NK-92 (cell line): ENCODE results near the gene CDT1.

Experiments
- DNase-seq: peaks from one replicate; lab custom pipeline; 2025; ENCODE audit not compliant: unreplicated experiment; lab: John Stamatoyannopoulos, UW

CDT1 gene

GRCh38 chr16:88804173-88804551 is 573 bp downstream of the CDT1 start:
- no peak for DNase-seq

DNA sequence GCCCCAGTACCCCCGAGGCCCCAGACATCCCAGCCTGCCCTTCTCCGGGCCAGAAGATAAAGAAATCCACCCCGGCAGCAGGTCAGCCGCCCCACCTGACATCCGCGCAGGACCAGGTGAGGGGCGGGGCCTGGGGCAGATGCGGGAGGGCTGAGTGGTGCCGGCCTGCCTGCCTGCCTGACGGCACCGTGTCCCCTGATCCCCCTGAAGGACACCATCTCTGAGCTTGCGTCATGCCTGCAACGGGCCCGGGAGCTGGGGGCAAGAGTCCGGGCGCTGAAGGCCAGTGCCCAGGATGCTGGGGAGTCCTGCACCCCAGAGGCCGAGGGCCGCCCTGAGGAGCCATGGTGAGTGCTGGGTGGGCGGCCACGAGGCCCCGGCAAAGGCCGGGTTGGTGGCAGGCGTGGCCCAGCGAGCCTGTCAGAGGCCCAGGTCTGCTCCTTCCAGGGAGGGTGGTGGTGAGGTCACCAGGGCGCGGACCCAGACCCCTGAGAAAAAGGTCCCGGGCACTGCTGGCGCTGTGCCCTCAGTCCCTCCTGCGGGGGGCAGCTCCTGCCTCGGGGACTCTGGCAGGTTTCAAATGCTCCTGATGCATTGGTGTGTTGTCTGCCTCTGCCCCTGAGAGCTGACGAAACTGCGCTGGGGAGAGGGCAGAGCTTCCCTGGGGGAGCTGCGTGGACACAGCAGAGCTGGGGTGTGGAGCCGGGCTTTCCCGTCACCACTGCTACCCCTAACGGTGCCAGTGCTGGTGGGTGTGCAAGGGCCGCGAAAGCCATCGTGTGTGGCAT is 1.2 kb downstream of the CDT1 start:
- DNase-seq: no peak

GRCh38 chr16:88805340-88805715 is 1.7 kb downstream of the CDT1 start:
- no peak for DNase-seq

GRCh38 chr16:88805887-88806393 is 2.4 kb downstream of the CDT1 start:
- DNase-seq: no peak

GRCh38 chr16:88806491-88807111 is 3.0 kb downstream of the CDT1 start:
- no peak for DNase-seq

DNA sequence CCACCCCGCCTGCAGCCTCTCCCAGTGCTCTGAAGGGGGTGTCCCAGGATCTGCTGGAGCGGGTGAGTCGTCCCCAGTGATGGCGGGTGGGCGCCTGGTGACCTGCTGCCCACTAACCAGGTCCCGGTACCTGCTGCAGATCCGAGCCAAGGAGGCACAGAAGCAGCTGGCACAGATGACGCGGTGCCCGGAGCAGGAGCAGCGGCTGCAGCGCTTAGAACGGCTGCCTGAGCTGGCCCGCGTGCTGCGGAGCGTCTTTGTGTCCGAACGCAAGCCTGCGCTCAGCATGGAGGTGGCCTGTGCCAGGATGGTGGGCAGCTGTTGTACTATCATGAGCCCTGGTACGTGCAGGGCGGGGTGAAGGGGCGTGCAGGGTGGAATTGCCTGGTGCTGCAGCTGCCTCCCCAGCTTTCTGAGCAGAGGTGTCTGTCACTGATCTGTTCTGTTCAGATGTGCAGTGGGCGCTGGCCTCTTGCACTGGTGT is 3.6 kb downstream of the CDT1 start:
- DNase-seq: no peak

- no peak for DNase-seq
Measured at GRCh38 chr16:88807626-88808453, 4.3 kb downstream of the CDT1 start.

- DNase-seq: no peak
Measured at GRCh38 chr16:88809068-88809675, 5.6 kb downstream of the CDT1 start.

- no peak for DNase-seq
Measured at GRCh38 chr16:88809676-88810165, 6.1 kb downstream of the CDT1 start.

GRCh38 chr16:88810166-88810911 is 6.8 kb downstream of the CDT1 start:
- DNase-seq: no peak

DNA sequence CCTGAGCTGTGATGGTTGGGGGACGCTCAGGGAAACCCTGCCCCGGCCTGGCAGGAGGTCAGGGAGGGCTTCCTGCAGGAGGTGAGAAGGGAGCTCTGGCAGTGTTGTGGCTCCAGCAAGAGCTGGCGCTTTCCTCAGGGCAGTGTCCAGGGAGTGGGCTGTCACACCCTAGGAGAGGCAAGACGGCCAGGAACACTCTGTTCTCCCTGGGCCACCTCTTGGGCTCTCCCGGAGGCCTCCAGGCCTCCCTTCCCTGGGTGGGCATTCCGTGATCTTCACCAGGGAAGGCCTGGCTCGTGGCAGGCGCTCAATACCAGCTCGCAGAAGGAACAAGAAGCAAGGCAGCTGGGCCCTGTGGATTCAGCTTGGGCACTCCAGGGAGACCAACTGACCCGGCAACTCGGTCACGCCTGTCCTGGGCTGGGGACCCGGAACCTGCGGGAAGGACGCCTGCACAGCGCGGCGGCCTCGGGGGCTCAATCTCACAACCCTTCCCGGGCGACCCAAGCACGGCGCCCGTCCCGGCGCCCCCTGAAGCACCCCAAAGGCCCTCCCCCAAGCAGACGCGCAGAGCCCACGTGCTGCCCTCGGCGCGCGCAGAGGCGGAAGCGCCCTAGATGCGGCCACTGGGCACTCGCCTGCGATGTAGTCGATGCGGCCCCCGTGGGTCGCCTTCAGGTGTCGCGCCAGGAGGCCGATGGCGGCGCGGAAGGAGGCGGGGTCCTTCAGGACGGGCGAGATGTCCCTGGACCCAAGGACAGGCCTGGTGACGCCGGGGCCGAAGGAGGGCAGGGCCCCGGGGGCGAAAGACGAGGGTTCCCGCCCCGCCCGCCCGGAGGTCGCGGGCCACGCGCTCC is 7.6 kb downstream of the CDT1 start:
- no peak for DNase-seq

- peak; percentile 56 for DNase-seq
Measured at GRCh38 chr16:88811769-88812512, 8.4 kb downstream of the CDT1 start, which contains the start of gene APRT. Gene APRT, minus strand, starts transcription at chr16:88811928. Its CDS starts 29 bp downstream, at chr16:88811899.

- DNase-seq: no peak
Measured at GRCh38 chr16:88812513-88813268, 9.1 kb downstream of the CDT1 start.

- DNase-seq: no peak
Measured at GRCh38 chr16:88813269-88814143, 9.9 kb downstream of the CDT1 start.

DNA sequence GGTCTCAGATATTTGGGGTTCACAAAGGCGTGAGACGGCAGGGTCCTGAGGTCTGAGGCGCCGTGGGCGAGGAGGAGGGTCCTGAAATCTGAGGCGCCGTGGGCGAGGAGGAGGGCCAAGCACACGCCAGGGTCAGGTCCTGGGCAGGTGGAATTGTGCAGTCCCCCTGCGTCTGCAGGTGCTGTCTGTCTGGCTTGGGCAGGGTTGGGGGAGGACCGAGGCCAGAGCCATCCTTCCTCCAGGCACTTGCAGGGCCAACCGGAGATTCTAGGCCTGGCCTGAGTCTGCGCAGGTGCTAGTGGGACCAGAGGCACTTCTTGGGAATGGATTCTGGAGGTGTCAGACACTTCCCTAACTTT is 10.5 kb downstream of the CDT1 start:
- no peak for DNase-seq

DNA sequence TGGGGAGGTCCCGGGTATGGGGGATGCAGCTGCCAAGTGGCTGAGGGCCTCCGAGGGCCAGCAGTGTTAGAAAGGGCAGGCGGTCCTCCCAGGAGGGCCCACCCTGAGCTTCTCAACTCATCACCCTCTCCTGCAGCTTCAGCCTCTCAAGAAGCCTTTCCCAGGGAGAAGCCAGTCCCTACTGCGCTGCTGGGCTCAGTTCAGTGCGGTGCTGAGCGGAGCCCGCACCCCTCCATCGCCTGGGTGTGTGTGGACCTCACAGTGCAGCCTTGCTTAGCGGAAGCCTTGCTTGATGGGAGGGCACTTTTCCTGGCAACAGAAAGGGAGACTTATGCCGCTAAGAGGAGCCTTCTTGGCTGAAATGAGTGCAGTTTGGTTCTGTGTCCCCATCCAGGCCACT is 11.6 kb downstream of the CDT1 start:
- no peak for DNase-seq
